ENCODE measurements around the gene SPEM1. TPM values are rescaled to one million over a fixed set of nuclear protein-coding genes. Genes with fewer than 3 reads are reported as not detected.

The SPEM1 gene
- total RNA-seq, 4 donors from 2014 or later, result not detected

DNA sequence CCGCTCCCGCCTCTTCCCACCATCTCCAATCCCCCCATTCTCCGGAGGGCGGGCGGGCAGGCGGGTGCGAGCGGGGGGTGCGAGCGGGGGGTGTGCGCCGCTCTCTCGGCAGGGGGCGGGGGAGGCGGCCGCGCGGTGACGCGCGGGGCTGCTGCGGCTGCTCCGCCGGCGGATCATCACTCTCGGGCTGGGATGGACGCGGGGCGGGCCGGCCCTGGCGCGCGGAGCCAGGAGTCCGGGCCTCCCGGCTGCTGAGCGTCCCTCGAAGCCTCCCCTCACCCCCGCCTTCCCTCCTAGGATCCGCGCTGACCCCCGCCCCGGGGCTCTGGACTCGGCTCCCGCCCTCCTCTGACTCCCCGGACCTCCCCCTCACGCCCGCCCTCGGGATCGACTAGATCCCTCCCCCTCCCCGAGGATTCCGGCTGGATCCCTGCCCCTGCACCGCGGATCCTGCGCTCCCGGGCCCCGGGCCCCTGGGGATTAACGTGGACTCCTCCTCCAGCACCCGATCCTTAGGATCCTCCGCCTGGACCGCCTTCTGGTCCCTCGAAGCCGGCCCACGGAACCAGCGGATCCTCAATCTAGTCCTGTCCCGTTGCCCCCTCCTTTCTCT, 15.3 kb upstream of the SPEM1 start:
- 1% methylated on average over 12 to 26 of the region's 65 CpGs for WGBS, 2 donors
- DNase-seq, result peak; percentile 35 to 41

DNA sequence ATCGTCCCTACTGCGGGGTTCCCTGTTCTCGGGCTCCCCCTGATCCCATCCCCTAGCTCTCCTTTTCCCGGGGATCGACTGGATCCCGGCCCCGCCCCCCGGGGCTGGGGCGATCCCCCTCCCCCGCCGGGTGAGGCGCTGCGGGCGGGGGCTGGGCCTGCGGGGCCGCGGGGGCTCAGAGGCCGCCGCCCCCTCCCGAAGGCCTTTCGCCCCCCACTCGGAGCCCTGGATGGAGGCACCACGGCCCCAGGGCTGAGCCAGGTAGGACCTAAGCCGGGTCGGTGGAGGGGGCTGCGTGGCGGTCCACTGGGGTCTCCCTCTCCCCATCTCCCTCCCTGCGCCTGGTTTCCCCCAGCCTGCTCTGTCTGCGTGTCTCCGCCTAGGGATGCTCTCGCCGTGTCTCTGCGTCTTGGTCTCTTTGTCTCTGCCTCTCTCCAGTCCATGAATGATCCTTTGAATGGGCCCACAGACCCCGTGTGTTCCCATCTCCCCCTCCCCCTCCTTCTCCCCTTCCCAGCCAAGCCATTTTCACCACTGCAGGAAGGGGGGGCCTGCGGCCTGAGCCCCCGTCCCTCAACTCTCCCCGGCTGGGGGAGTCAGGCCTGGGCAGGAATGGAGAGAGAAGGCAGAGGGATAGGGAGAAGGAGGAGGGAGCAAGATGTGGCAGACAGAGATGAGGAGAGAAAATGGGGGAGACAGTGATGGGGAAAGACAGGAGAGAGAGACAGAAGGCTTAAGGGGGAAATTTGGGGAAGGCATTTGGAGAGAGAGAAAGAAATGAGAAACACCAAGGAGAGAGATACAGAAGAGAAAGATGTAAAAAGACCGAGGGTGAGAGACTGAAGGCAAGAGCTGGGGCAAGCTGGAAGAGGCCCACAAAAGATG, 14.5 kb upstream of the SPEM1 start:
- intact Hi-C loops (cut with DNase I), result no loop called here

More for the DNA sequence above, 15.3 kb upstream of the SPEM1 start:
- Histone ChIP-seq H3K9me3 (no peaks in the 10 kb centered on the region), H3K4me1 (peaks cover 9 to 19% of the 10 kb centered on the region in 2 donors), H3K27ac (peak overlapping the region; percentile 55 to 84 (median 81)), H3K27me3 (no peaks in the 10 kb centered on the region), H3K4me3 (replicated peaks in 1 of 3) (peak overlapping the region; percentile 42 to 57 (median 47)), H3K36me3 (no peaks in the 10 kb centered on the region)
- TF ChIP-seq POLR2A (IDR thresholded peaks at IDR 0.05), result no peak
- TF ChIP-seq, protein P1, sequence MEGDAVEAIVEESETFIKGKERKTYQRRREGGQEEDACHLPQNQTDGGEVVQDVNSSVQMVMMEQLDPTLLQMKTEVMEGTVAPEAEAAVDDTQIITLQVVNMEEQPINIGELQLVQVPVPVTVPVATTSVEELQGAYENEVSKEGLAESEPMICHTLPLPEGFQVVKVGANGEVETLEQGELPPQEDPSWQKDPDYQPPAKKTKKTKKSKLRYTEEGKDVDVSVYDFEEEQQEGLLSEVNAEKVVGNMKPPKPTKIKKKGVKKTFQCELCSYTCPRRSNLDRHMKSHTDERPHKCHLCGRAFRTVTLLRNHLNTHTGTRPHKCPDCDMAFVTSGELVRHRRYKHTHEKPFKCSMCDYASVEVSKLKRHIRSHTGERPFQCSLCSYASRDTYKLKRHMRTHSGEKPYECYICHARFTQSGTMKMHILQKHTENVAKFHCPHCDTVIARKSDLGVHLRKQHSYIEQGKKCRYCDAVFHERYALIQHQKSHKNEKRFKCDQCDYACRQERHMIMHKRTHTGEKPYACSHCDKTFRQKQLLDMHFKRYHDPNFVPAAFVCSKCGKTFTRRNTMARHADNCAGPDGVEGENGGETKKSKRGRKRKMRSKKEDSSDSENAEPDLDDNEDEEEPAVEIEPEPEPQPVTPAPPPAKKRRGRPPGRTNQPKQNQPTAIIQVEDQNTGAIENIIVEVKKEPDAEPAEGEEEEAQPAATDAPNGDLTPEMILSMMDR (IDR thresholded peaks at IDR 0.05), result no peak
- intact Hi-C loops (cut with DNase I), result no loop called here

DNA sequence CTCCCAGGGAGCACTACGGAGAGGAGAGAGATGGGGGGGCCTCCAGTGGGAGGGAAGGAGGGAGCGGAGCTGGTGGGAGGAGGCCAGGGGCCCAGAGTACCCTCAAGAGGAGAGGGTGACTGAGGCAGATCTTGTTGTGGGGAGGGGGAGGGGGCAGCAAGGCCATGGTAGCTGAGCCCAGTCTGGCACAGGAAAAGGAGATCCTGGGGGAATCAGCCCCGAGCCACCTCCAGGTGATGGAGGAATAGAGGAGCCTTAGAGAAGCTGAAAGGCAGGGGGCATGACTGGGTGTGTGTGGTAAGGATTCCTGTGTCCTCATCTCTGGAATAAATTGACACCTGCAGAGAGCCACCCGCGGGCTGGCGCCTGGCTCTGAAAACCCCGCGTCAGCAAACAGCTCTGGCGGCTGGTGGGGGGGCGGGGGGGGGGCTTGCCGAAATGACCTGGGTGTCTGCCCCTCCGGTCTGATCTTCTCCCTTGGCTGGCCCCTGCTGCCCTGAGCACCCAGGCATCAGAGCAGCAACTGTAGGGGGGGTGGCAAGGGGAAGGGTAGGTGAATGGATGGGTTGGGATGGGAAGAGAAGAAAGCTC, 13.8 kb upstream of the SPEM1 start:
- Histone ChIP-seq H3K36me3 (no peaks in the 10 kb centered on the region), H3K27me3 (no peaks in the 10 kb centered on the region), H3K9me3 (no peaks in the 10 kb centered on the region), H3K4me3 (replicated peaks in 1 of 3) (no peak overlapping the region), H3K4me1 (peaks cover 9 to 19% of the 10 kb centered on the region in 2 donors), H3K27ac (peak overlapping the region in 1 of 3 donors; percentile 81)
- TF ChIP-seq, protein P1 (IDR thresholded peaks at IDR 0.05), result no peak
- TF ChIP-seq POLR2A (IDR thresholded peaks at IDR 0.05), result no peak
- no peak for DNase-seq
- intact Hi-C loops (cut with DNase I), result no loop called here
- 35 to 64% methylated on average over 4 to 7 of the region's 12 CpGs for WGBS, 2 donors

More for the DNA sequence above, 14.5 kb upstream of the SPEM1 start:
- DNase-seq, result no peak
- Histone ChIP-seq H3K4me3 (replicated peaks in 1 of 3) (peak overlapping the region in 2 of 3 donors; percentile 42 to 57), H3K9me3 (no peaks in the 10 kb centered on the region), H3K27ac (peak overlapping the region; percentile 55 to 84 (median 81)), H3K36me3 (no peaks in the 10 kb centered on the region), H3K27me3 (no peaks in the 10 kb centered on the region), H3K4me1 (peaks cover 9 to 19% of the 10 kb centered on the region in 2 donors)
- WGBS, 2 donors, result 23 to 24% methylated on average over 19 to 22 of the region's 38 CpGs
- no peak for TF ChIP-seq POLR2A (IDR thresholded peaks at IDR 0.05)
- TF ChIP-seq, protein P1 (IDR thresholded peaks at IDR 0.05), result no peak

DNA sequence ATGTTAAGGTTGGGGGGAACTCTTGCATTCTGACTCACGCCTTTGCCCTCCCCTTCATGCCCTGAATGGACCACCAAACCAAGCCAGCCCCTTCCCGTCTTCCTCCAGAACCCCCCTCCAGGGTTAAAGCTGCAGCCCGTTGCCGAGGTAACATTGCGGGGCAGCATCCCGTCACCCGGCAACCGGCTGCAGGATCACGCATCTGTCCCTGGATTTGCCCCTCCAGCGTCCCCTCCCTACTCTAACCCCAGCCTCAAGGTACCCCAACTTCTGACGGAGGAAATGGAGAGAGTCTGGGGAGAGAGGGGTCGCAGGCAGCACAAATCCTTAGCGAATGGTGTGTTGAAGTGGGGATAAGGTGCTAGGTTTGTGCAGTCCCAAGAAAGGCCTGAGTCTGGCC, 13.0 kb upstream of the SPEM1 start:
- H3K27ac ChIP-seq, result no peak overlapping the region
- H3K36me3 ChIP-seq, result no peaks in the 10 kb centered on the region
- no peaks in the 10 kb centered on the region for H3K9me3 ChIP-seq
- H3K27me3 ChIP-seq, result no peaks in the 10 kb centered on the region
- H3K4me3 ChIP-seq (replicated peaks in 1 of 3), result no peak overlapping the region
- TF ChIP-seq, protein P1 (IDR thresholded peaks at IDR 0.05), result no peak
- no peak for TF ChIP-seq POLR2A (IDR thresholded peaks at IDR 0.05)
- intact Hi-C loops (cut with DNase I), result no loop called here
- 84 to 88% methylated on average over 13 of the region's 13 CpGs for WGBS, 2 donors
- peaks cover 9 to 19% of the 10 kb centered on the region in 2 donors for H3K4me1 ChIP-seq
- DNase-seq, result no peak

Data from thyroid gland (tissue), 4 donors.